HCT116 (cell line): Measurements from ENCODE around the gene MYLK4. TPM values are rescaled to one million over a fixed set of nuclear protein-coding genes. Genes with fewer than 3 reads are reported as not detected.

Experiments used
- ATAC-seq: fragments of 200-7000 bp; cut with Tn5 transposase; 2 replicates; pipeline ENCODE4 v1.9.1; 2020; ENCODE audit warnings: mild to moderate bottlenecking, moderate library complexity
- BruUV-seq: library from RNA; stranded (reverse); fragments of 400-500 nt; replicated peaks from 2 replicates; lab custom pipeline; 2021; lab: Mats Ljungman, UMichigan
- CTCF ChIA-PET: fragments of 300-600 bp; sonication (Branson Sonifier 250); formaldehyde crosslinking; loops from one replicate; lab custom pipeline; 2021; ENCODE audit warnings: antibody characterized with exemption; lab: Charles Lee
- POLR2A ChIA-PET: fragments of 300-600, 350-600 bp; sonication (Branson Sonifier 250); formaldehyde crosslinking; loops from one replicate; lab custom pipeline; 2021; ENCODE audit warnings: antibody characterized with exemption; lab: Charles Lee
- RAD21 ChIA-PET, 2 experiments: fragments of 300-600 bp; sonication (Branson Sonifier 250); formaldehyde crosslinking; loops; one replicate each; lab custom pipeline; 2023; ENCODE audit warnings: low total read pairs in 2 of 2; ENCODE audit not compliant: uncharacterized antibody in 2 of 2, unreplicated experiment in 2 of 2, low non-redundant PET in 1 of 2; lab: Charles Lee
- DNase-seq: peaks from one replicate; pipeline ENCODE4 v3.0.0-alpha.2; 2010; ENCODE audit warnings: low read depth, low spot score
- H2AFZ ChIP-seq: fragments of 200-600 bp; shearing (Covaris generic), sonication (generic); 2 replicates; pipeline ENCODE4 v1.6.1; 2017; ENCODE audit warnings: low read depth, mixed run types, mixed read lengths, antibody characterized with exemption, low read length; ENCODE audit not compliant: poor library complexity, severe bottlenecking
- H3K27ac ChIP-seq: 2 replicates; pipeline ENCODE4 v1.5.1; 2012; ENCODE audit warnings: low read depth, low read length
- H3K27me3 ChIP-seq: fragments of 200-600 bp; sonication (generic); 2 replicates; pipeline ENCODE4 v1.6.1; 2016; ENCODE audit warnings: mixed run types, low read length, mixed read lengths; ENCODE audit not compliant: insufficient read depth
- H3K36me3 ChIP-seq, 2 experiments: fragments of 200-500 bp in 1 of 2; fragments of 200-600 bp in 1 of 2; sonication (Bioruptor generic) in 1 of 2; sonication (generic) in 1 of 2; 2 replicates each; pipeline versions ENCODE4 v1.5.1 to v1.6.1; 2014 to 2016; ENCODE audit warnings: low read length in 2 of 2, inconsistent platforms in 1 of 2, mixed read lengths in 1 of 2, mixed run types in 1 of 2; ENCODE audit not compliant: insufficient read depth in 2 of 2, control insufficient read depth in 1 of 2
- H3K4me1 ChIP-seq, 2 experiments: fragments of 200-600 bp in 1 of 2; sonication (generic) in 1 of 2; 2 replicates each; pipeline versions ENCODE4 v1.5.1 to v1.6.1; 2012 to 2017; ENCODE audit warnings: low read length in 2 of 2, inconsistent platforms in 1 of 2, mild to moderate bottlenecking in 1 of 2, mixed read lengths in 1 of 2, mixed run types in 1 of 2, moderate library complexity in 1 of 2; ENCODE audit not compliant: insufficient read depth in 2 of 2, control insufficient read depth in 1 of 2
- H3K4me2 ChIP-seq: fragments of 200-600 bp; sonication (generic); 2 replicates; pipeline ENCODE4 v1.6.1; 2017; ENCODE audit warnings: mixed run types, low read length, mixed read lengths
- H3K4me3 ChIP-seq, 2 experiments: fragments of 200-600 bp in 1 of 2; sonication (generic) in 1 of 2; replicated peaks in 1 of 2; 2 replicates each; pipeline ENCODE4 v1.5.1; 2011 to 2016; ENCODE audit warnings: low read length in 2 of 2, control low read depth in 1 of 2, low read depth in 1 of 2, mild to moderate bottlenecking in 1 of 2, mixed read lengths in 1 of 2, mixed run types in 1 of 2
- H3K79me2 ChIP-seq: fragments of 200-600 bp; sonication (generic); 2 replicates; pipeline ENCODE4 v1.6.1; 2017; ENCODE audit warnings: mild to moderate bottlenecking, mixed run types, low read length, moderate library complexity, mixed read lengths; ENCODE audit not compliant: insufficient read depth
- H3K9ac ChIP-seq: fragments of 200-600 bp; sonication (generic); 2 replicates; pipeline ENCODE4 v1.6.1; 2016; ENCODE audit warnings: low read length, mixed read lengths
- H3K9me2 ChIP-seq: fragments of 200-600 bp; sonication (generic), shearing (Covaris generic); 2 replicates; pipeline ENCODE4 v1.6.1; 2017; ENCODE audit warnings: mixed run types, mild to moderate bottlenecking, moderate library complexity; ENCODE audit not compliant: insufficient read depth
- H3K9me3 ChIP-seq, 2 experiments: fragments of 200-500 bp in 1 of 2; fragments of 200-600 bp in 1 of 2; sonication (Bioruptor generic) in 1 of 2; sonication (generic) in 1 of 2; 2 replicates each; pipeline ENCODE4 v1.6.1; 2014 to 2017; ENCODE audit warnings: low read length in 2 of 2, mixed read lengths in 2 of 2, inconsistent platforms in 1 of 2, low read depth in 1 of 2, mild to moderate bottlenecking in 1 of 2, mixed run types in 1 of 2, moderate library complexity in 1 of 2; ENCODE audit not compliant: control insufficient read depth in 1 of 2, insufficient read depth in 1 of 2
- H4K20me1 ChIP-seq: fragments of 200-600 bp; sonication (generic), shearing (Covaris generic); 2 replicates; pipeline ENCODE4 v1.6.1; 2017; ENCODE audit warnings: mixed run types, mild to moderate bottlenecking, moderate library complexity; ENCODE audit not compliant: insufficient read depth
- ATF3 ChIP-seq: IDR thresholded peaks from 2 replicates; pipeline ENCODE4 v1.6.1; 2012
- CBX3 ChIP-seq: IDR thresholded peaks from 2 replicates; pipeline ENCODE4 v1.6.1; 2012; ENCODE audit warnings: low read depth
- CEBPB ChIP-seq: IDR thresholded peaks from 2 replicates; pipeline ENCODE4 v1.6.1; 2012; ENCODE audit warnings: low read depth
- CTCF ChIP-seq, 3 experiments: fragments of 200-600 bp in 1 of 3; sonication (generic) in 1 of 3; IDR thresholded peaks in 2 of 3; conservative IDR thresholded peaks in 1 of 3; 2 replicates each; pipeline ENCODE4 v1.5.1; 2012 to 2017; ENCODE audit warnings: low read depth in 2 of 3, low read length in 2 of 3, antibody characterized with exemption in 1 of 3, borderline replicate concordance in 1 of 3, control low read depth in 1 of 3, mild to moderate bottlenecking in 1 of 3, mixed read lengths in 1 of 3, mixed run types in 1 of 3, moderate library complexity in 1 of 3; ENCODE audit not compliant: insufficient read depth in 1 of 3
- ELF1 ChIP-seq: IDR thresholded peaks from 2 replicates; pipeline ENCODE4 v1.6.1; 2012; ENCODE audit warnings: low read depth, borderline replicate concordance
- EZH2 ChIP-seq: fragments of 200-600 bp; sonication (generic); IDR thresholded peaks from 2 replicates; pipeline ENCODE4 v1.6.1; 2017; ENCODE audit warnings: antibody characterized with exemption, mixed run types
- POLR2A ChIP-seq: IDR thresholded peaks from 2 replicates; pipeline ENCODE4 v1.7.0; 2011; ENCODE audit warnings: borderline replicate concordance; ENCODE audit not compliant: insufficient read depth, insufficient read length; ENCODE audit errors: extremely low read depth
- POLR2AphosphoS5 ChIP-seq: IDR thresholded peaks from 2 replicates; pipeline ENCODE4 v1.6.1; 2011; ENCODE audit warnings: mild to moderate bottlenecking, low read depth, low read length, moderate library complexity
- RAD21 ChIP-seq: IDR thresholded peaks from 2 replicates; pipeline ENCODE4 v1.6.1; 2012; ENCODE audit warnings: low read depth, mild to moderate bottlenecking
- TCF7L2 ChIP-seq: IDR thresholded peaks from 2 replicates; pipeline ENCODE4 v1.7.0; 2011; ENCODE audit warnings: borderline replicate concordance, inconsistent platforms; ENCODE audit not compliant: insufficient read depth, insufficient read length; ENCODE audit errors: extremely low read depth
- YY1 ChIP-seq: IDR thresholded peaks from 2 replicates; pipeline ENCODE4 v1.6.1; 2011; ENCODE audit warnings: low read length, low read depth, moderate library complexity, mild to moderate bottlenecking; ENCODE audit not compliant: insufficient replicate concordance; ENCODE audit errors: extremely low read depth
- ZFX ChIP-seq: fragments of 450-650 bp; IDR thresholded peaks from 2 replicates; pipeline ENCODE4 v1.6.1; 2017
- ZNF274 ChIP-seq: fragments of 200-500 bp; sonication (Bioruptor generic); IDR thresholded peaks from 2 replicates; pipeline ENCODE4 v1.6.1; 2014; ENCODE audit warnings: mild to moderate bottlenecking, low read depth, low read length, inconsistent platforms
- intact Hi-C: fragments of 100-400 bp; cut with micrococcal nuclease; formaldehyde crosslinking; loops from 2 replicates; pipeline ENCODE4 v1.10.0; 2022
- total RNA-seq: library from RNA; stranded (reverse); gene quantifications from one replicate; pipeline ENCODE4 v1.2.1, GENCODE V29; 2021; ENCODE audit not compliant: unreplicated experiment

Gene MYLK4
- total RNA-seq, 1 experiment from 2014 or later: 0.27 TPM

- Histone ChIP-seq H3K27me3 (no peaks in the 10 kb centered on the region), H3K9me3 (no peaks in the 10 kb centered on the region), H3K4me3 (no peak overlapping the region), H3K9me2 (no peaks in the 10 kb centered on the region), H4K20me1 (no peaks in the 10 kb centered on the region), H3K36me3 (no peaks in the 10 kb centered on the region), H2AFZ (no peak overlapping the region), H3K4me1 (no peaks in the 10 kb centered on the region), H3K27ac (no peak overlapping the region), H3K4me2 (no peak overlapping the region), H3K9ac (no peak overlapping the region), H3K79me2 (no peaks in the 10 kb centered on the region)
- BruUV-seq: no TSS peak
- no peak for TF ChIP-seq POLR2AphosphoS5
- TF ChIP-seq ELF1: no peak
- TF ChIP-seq CBX3: no peak
- TF ChIP-seq POLR2A: no peak
- TF ChIP-seq ATF3: no peak
- no peak for TF ChIP-seq YY1
- TF ChIP-seq CTCF (IDR thresholded peaks at IDR 0.05 in 2 of 3, conservative IDR thresholded peaks at IDR 0.05 in 1 of 3; ENCODE audit: borderline replicate concordance in 1 of 3, insufficient read depth in 1 of 3, low read depth in 2 of 3, low read length in 2 of 3): no peak
- no peak for TF ChIP-seq CEBPB
- no peak for TF ChIP-seq EZH2
- no peak for TF ChIP-seq RAD21
- no peak for TF ChIP-seq ZNF274
- TF ChIP-seq ZFX: no peak
- no peak for TF ChIP-seq TCF7L2
- RAD21 ChIA-PET: no interaction called here
- POLR2A ChIA-PET: no interaction called here
- intact Hi-C loops: no loop called here
- DNase-seq (no peak), ATAC-seq (no peak)
- CTCF ChIA-PET: no interaction called here
Observed at GRCh38 chr6:2708456-2708855, 42.3 kb downstream of the MYLK4 start.
